Cortex of kidney (tissue), 1 donor: Measurements from ENCODE around the gene EHBP1L1.

Source experiments
- DNase-seq: peaks from one replicate; lab custom pipeline; 2025; lab: John Stamatoyannopoulos, UW

Gene EHBP1L1

GRCh38 chr11:65577756-65578109, 1.9 kb downstream of the EHBP1L1 start:
- no peak for DNase-seq

- DNase-seq, result no peak
Measured at GRCh38 chr11:65578134-65578533, 2.3 kb downstream of the EHBP1L1 start.

- no peak for DNase-seq
Measured at GRCh38 chr11:65578667-65579066, 2.8 kb downstream of the EHBP1L1 start.

GRCh38 chr11:65579291-65579690, 3.4 kb downstream of the EHBP1L1 start:
- DNase-seq, result no peak

GRCh38 chr11:65580031-65580692, 4.3 kb downstream of the EHBP1L1 start:
- DNase-seq, result no peak

GRCh38 chr11:65580756-65581155, 4.9 kb downstream of the EHBP1L1 start:
- no peak for DNase-seq

GRCh38 chr11:65581928-65582327, 6.1 kb downstream of the EHBP1L1 start:
- no peak for DNase-seq

- DNase-seq, result no peak
Measured at GRCh38 chr11:65583589-65583988, 7.7 kb downstream of the EHBP1L1 start.

GRCh38 chr11:65584106-65584505, 8.3 kb downstream of the EHBP1L1 start:
- no peak for DNase-seq

GRCh38 chr11:65584723-65585171, 8.9 kb downstream of the EHBP1L1 start:
- no peak for DNase-seq

- DNase-seq, result no peak
Measured at GRCh38 chr11:65585396-65586246, 9.8 kb downstream of the EHBP1L1 start.

GRCh38 chr11:65586247-65586630, 10.4 kb downstream of the EHBP1L1 start:
- DNase-seq, result no peak

- no peak for DNase-seq
Measured at GRCh38 chr11:65586676-65587075, 10.8 kb downstream of the EHBP1L1 start.

GRCh38 chr11:65588199-65589054, 12.6 kb downstream of the EHBP1L1 start:
- no peak for DNase-seq

GRCh38 chr11:65589444-65590239, 13.8 kb downstream of the EHBP1L1 start:
- DNase-seq, result no peak

GRCh38 chr11:65590240-65590738, 14.4 kb downstream of the EHBP1L1 start:
- DNase-seq, result no peak

- no peak for DNase-seq
Measured at GRCh38 chr11:65591939-65592857, 16.3 kb downstream of the EHBP1L1 start.

GRCh38 chr11:65592858-65593517, 17.1 kb downstream of the EHBP1L1 start:
- no peak for DNase-seq

GRCh38 chr11:65593518-65594414, 17.9 kb downstream of the EHBP1L1 start:
- no peak for DNase-seq
